ENCODE data around the gene RAG1.

GRCh38 chr11:36557991-36558390 lies 9.8 kb upstream of the RAG1 start:
- TF ChIP-seq CTCF (IDR thresholded peaks at IDR 0.05) (no peak), POLR2A (IDR thresholded peaks at IDR 0.05) (no peak)

Data from testis (tissue), 2 donors.